Kidney glomerular epithelial cell (primary cell): Measurements from ENCODE around the gene SYT8.
A peak's percentile ranks its signal among the peaks of the same experiment; 100 is the strongest.
"Not testable (repeated sequence)": the region's sequence is repeated elsewhere in the genome, so short reads cannot be mapped to it uniquely, and the experiment has no call there.

Experiments
- DNase-seq: peaks from one replicate; lab custom pipeline; 2025; lab: John Stamatoyannopoulos, UW

The SYT8 gene

GRCh38 chr11:1873813-1874150, 39.0 kb downstream of the SYT8 start:
- not testable (repeated sequence) for DNase-seq

- DNase-seq = not testable (repeated sequence)
These were observed 39.8 kb downstream of the SYT8 start for GRCh38 chr11:1874441-1875092.

GRCh38 chr11:1875093-1875850, 40.5 kb downstream of the SYT8 start:
- DNase-seq = no peak

- DNase-seq = not testable (repeated sequence)
These were observed 41.1 kb downstream of the SYT8 start for GRCh38 chr11:1875851-1876301.

- no peak for DNase-seq
These were observed 41.7 kb downstream of the SYT8 start for GRCh38 chr11:1876361-1877063.

GRCh38 chr11:1877211-1878136, 42.7 kb downstream of the SYT8 start:
- no peak for DNase-seq

- DNase-seq = no peak
These were observed 43.6 kb downstream of the SYT8 start for GRCh38 chr11:1878137-1879031.

- no peak for DNase-seq
These were observed 44.7 kb downstream of the SYT8 start for GRCh38 chr11:1879342-1879940.

GRCh38 chr11:1879941-1880720, 45.3 kb downstream of the SYT8 start:
- no peak for DNase-seq

GRCh38 chr11:1880746-1881441, 46.1 kb downstream of the SYT8 start:
- no peak for DNase-seq

GRCh38 chr11:1881442-1882264, 46.9 kb downstream of the SYT8 start:
- no peak for DNase-seq

GRCh38 chr11:1882265-1883238, 47.8 kb downstream of the SYT8 start:
- peak; percentile 50 for DNase-seq

- no peak for DNase-seq
These were observed 48.8 kb downstream of the SYT8 start for GRCh38 chr11:1883346-1884302.

GRCh38 chr11:1884303-1884700, 49.5 kb downstream of the SYT8 start:
- no peak for DNase-seq

- not testable (repeated sequence) for DNase-seq
These were observed 51.8 kb downstream of the SYT8 start for GRCh38 chr11:1886551-1886950.
